ENCODE data around the gene LSM7.

Gene LSM7

DNA sequence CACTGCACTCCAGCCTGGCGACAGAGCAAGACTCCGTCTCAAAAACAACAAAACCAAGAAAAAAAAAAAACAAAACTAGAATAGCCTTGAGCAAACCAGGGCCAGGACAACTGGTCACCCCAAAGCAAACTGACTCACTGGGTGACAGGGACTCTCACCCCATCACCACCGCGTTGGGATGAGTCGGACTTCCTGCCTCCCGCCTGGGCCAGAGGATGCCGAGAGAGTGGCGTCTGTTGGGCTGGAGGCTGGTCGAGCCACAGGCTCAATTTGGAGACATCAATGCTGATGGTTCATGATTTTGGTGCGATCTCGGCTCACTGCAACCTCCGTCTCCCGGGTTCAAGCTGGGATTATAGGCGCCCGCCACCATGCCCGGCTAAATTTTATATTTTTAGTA is 43.3 kb upstream of the LSM7 start:
- Mint-ChIP-seq H3K4me1 (peaks cover 19% of the 10 kb centered on the region), H3K4me3 (no peak overlapping the region), H3K9me3 (peaks cover 11% of the 10 kb centered on the region), H3K27me3 (ENCODE audit: low read depth) (peaks cover 26% of the 10 kb centered on the region), H3K36me3 (ENCODE audit: low read depth) (no peaks in the 10 kb centered on the region), H3K27ac (no peak overlapping the region)
- TF ChIP-seq CTCF (IDR thresholded peaks at IDR 0.05; ENCODE audit: unreplicated experiment in 3 of 3), result no peak

DNA sequence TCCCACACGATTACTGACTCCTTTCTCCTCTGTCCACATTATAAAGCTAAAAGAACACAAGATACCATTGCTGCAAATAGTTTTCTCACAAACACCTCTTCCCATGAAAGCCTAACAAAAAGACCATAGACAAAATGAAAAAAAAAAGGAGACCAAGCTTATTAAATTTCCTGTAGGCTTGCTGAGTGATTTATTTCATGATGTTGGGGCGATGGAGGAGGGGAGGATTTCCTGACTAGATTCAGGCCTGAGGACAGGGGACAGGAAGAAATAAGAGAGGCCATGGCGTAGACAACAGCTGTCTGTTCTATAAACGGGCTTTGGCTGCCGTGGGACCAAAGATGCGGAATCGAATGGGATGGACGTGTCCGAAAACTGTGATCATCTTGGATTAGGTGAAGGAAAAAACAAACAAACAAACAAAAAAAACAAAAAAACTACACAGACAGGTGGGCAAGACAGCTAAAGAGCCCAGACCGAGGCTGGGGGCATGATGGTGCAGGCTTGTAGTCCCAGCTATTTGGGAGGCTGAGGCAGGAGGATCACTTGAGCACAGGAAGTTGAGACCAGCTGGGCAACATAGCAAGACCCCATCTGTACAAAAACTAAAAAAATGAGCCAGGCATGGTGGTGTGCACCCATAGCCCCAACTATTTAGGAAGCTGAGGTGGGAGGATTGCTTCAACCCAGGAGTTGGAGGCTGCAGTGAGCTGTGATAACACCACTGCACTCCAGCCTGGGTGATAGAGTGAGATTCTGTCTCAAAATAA is 37.0 kb upstream of the LSM7 start:
- Mint-ChIP-seq H3K27ac (peak overlapping the region; percentile 7 to 89 (median 42)), H3K4me1 (peaks cover 8% of the 10 kb centered on the region), H3K4me3 (peak overlapping the region in 1 of 3 experiments; percentile 5), H3K36me3 (ENCODE audit: low read depth) (no peaks in the 10 kb centered on the region), H3K27me3 (ENCODE audit: low read depth) (peaks cover 18% of the 10 kb centered on the region), H3K9me3 (peaks cover 5% of the 10 kb centered on the region)
- no peak for TF ChIP-seq CTCF (IDR thresholded peaks at IDR 0.05; ENCODE audit: unreplicated experiment in 3 of 3)

- Mint-ChIP-seq H3K9me3 (peaks cover 5% of the 10 kb centered on the region), H3K27ac (no peak overlapping the region), H3K4me1 (peaks cover 8% of the 10 kb centered on the region), H3K36me3 (ENCODE audit: low read depth) (no peaks in the 10 kb centered on the region), H3K27me3 (ENCODE audit: low read depth) (peaks cover 30% of the 10 kb centered on the region), H3K4me3 (no peak overlapping the region)
- no peak for TF ChIP-seq CTCF (IDR thresholded peaks at IDR 0.05; ENCODE audit: unreplicated experiment in 3 of 3)
Measured at GRCh38 chr19:2363419-2363818, 35.0 kb upstream of the LSM7 start.

- no peak overlapping the region for H3K4me3 Mint-ChIP-seq
- H3K27me3 Mint-ChIP-seq (ENCODE audit: low read depth), result peaks cover 30% of the 10 kb centered on the region
- no peak for TF ChIP-seq CTCF (IDR thresholded peaks at IDR 0.05; ENCODE audit: unreplicated experiment in 3 of 3)
- no peak overlapping the region for H3K27ac Mint-ChIP-seq
- peaks cover 8% of the 10 kb centered on the region for H3K4me1 Mint-ChIP-seq
- H3K9me3 Mint-ChIP-seq, result no peaks in the 10 kb centered on the region
- no peaks in the 10 kb centered on the region for H3K36me3 Mint-ChIP-seq (ENCODE audit: low read depth)
Measured at GRCh38 chr19:2362970-2363300, 34.5 kb upstream of the LSM7 start.

GRCh38 chr19:2362046-2362969 is 33.9 kb upstream of the LSM7 start:
- no peaks in the 10 kb centered on the region for H3K9me3 Mint-ChIP-seq
- H3K4me1 Mint-ChIP-seq, result peaks cover 8% of the 10 kb centered on the region
- H3K27me3 Mint-ChIP-seq (ENCODE audit: low read depth), result peaks cover 30% of the 10 kb centered on the region
- no peak overlapping the region for H3K4me3 Mint-ChIP-seq
- no peaks in the 10 kb centered on the region for H3K36me3 Mint-ChIP-seq (ENCODE audit: low read depth)
- no peak overlapping the region for H3K27ac Mint-ChIP-seq
- no peak for TF ChIP-seq CTCF (IDR thresholded peaks at IDR 0.05; ENCODE audit: unreplicated experiment in 3 of 3)
